Retinal pigment epithelial cell (primary cell): ENCODE measurements around the gene COQ9.

ENCODE experiments used
- DNase-seq: peaks from one replicate; pipeline ENCODE4 v3.0.0-alpha.2; 2010; ENCODE audit warnings: low read depth
- H3K4me3 ChIP-seq: 2 replicates; pipeline ENCODE4 v1.5.1; 2011; ENCODE audit warnings: mild to moderate bottlenecking, low read length, control low read depth, moderate library complexity
- CTCF ChIP-seq: conservative IDR thresholded peaks from 2 replicates; pipeline ENCODE4 v1.5.1; 2011; ENCODE audit warnings: low read depth, low read length, control low read depth, inconsistent platforms

The COQ9 gene

GRCh38 chr16:57407521-57408353 lies 39.5 kb upstream of the COQ9 start:
- DNase-seq = no peak
- no peak for TF ChIP-seq CTCF

GRCh38 chr16:57409065-57409464 lies 38.2 kb upstream of the COQ9 start:
- TF ChIP-seq CTCF = no peak
- no peak for DNase-seq
- H3K4me3 ChIP-seq = no peak overlapping the region

More at GRCh38 chr16:57407521-57408353, 39.5 kb upstream of the COQ9 start:
- H3K4me3 ChIP-seq = no peak overlapping the region

- TF ChIP-seq CTCF = no peak
- no peak for DNase-seq
- H3K4me3 ChIP-seq = no peak overlapping the region
These were observed 37.2 kb upstream of the COQ9 start for GRCh38 chr16:57409870-57410587.

GRCh38 chr16:57411362-57411976 lies 35.8 kb upstream of the COQ9 start:
- DNase-seq = no peak
- H3K4me3 ChIP-seq = no peak overlapping the region
- TF ChIP-seq CTCF = no peak

GRCh38 chr16:57412584-57412983 lies 34.7 kb upstream of the COQ9 start:
- TF ChIP-seq CTCF = no peak
- H3K4me3 ChIP-seq = no peak overlapping the region
- no peak for DNase-seq

GRCh38 chr16:57413301-57413730 lies 34.0 kb upstream of the COQ9 start:
- no peak for DNase-seq
- no peak overlapping the region for H3K4me3 ChIP-seq
- no peak for TF ChIP-seq CTCF

GRCh38 chr16:57413733-57414132 lies 33.5 kb upstream of the COQ9 start:
- no peak for TF ChIP-seq CTCF
- no peak overlapping the region for H3K4me3 ChIP-seq
- DNase-seq = no peak
